Measurements from ENCODE around the gene CCNE1. TPM values are rescaled to one million over a fixed set of nuclear protein-coding genes. Genes with fewer than 3 reads are reported as not detected.

CCNE1 gene
- total RNA-seq, 3 donors from 2014 or later (not counting 1 experiment from before 2014, with no cell fraction given): 2.6 to 6.7 (median 2.9) TPM

DNA sequence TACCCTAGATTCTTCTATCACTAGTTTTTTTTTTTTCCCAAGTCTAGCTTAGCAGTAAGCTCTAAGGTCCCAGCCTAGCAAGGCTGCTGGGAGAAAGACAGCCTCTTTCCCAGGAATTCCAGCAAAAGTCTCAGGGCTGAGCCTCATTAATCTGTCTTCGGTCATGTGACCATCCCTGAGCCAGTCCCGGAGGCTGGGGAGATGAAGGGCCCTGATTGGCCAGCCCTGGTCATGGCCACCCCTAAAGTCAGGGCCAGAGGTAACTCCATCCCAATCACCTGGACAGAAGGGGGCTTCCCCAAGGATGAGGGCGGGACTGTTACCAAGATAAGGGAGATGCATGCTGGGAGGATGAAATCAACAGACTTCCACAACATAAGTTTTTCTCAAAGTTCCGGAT, 43.3 kb downstream of the CCNE1 start:
- Mint-ChIP-seq H3K4me3 (no peak overlapping the region), H3K4me1 (peaks cover 0 to 5% of the 10 kb centered on the region in 2 donors), H3K9me3 (no peaks in the 10 kb centered on the region), H3K36me3 (no peaks in the 10 kb centered on the region), H3K27ac (no peak overlapping the region), H3K27me3 (ENCODE audit: low read depth in 2 of 2) (peaks cover 0 to 12% of the 10 kb centered on the region in 2 donors)
- ATAC-seq (no peak), DNase-seq (no peak)
- Histone ChIP-seq H3K27me3 (ENCODE audit: control insufficient read depth, insufficient read depth, low read length) (no peaks in the 10 kb centered on the region), H3K4me1 (ENCODE audit: control insufficient read depth, insufficient read depth, low read length) (no peaks in the 10 kb centered on the region), H3K4me3 (ENCODE audit: low read length) (no peak overlapping the region), H3K9me3 (ENCODE audit: control insufficient read depth, insufficient read depth, low read length) (no peaks in the 10 kb centered on the region), H3K27ac (ENCODE audit: low read length) (no peak overlapping the region), H3K36me3 (ENCODE audit: control insufficient read depth, insufficient read depth, low read length) (no peaks in the 10 kb centered on the region)
- 94% methylated on average over 3 of the region's 4 CpGs for WGBS (ENCODE audit: insufficient coverage)
- TF ChIP-seq, protein P1, sequence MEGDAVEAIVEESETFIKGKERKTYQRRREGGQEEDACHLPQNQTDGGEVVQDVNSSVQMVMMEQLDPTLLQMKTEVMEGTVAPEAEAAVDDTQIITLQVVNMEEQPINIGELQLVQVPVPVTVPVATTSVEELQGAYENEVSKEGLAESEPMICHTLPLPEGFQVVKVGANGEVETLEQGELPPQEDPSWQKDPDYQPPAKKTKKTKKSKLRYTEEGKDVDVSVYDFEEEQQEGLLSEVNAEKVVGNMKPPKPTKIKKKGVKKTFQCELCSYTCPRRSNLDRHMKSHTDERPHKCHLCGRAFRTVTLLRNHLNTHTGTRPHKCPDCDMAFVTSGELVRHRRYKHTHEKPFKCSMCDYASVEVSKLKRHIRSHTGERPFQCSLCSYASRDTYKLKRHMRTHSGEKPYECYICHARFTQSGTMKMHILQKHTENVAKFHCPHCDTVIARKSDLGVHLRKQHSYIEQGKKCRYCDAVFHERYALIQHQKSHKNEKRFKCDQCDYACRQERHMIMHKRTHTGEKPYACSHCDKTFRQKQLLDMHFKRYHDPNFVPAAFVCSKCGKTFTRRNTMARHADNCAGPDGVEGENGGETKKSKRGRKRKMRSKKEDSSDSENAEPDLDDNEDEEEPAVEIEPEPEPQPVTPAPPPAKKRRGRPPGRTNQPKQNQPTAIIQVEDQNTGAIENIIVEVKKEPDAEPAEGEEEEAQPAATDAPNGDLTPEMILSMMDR (IDR thresholded peaks at IDR 0.05): no peak
- intact Hi-C loops (cut with micrococcal nuclease): no loop called here

DNA sequence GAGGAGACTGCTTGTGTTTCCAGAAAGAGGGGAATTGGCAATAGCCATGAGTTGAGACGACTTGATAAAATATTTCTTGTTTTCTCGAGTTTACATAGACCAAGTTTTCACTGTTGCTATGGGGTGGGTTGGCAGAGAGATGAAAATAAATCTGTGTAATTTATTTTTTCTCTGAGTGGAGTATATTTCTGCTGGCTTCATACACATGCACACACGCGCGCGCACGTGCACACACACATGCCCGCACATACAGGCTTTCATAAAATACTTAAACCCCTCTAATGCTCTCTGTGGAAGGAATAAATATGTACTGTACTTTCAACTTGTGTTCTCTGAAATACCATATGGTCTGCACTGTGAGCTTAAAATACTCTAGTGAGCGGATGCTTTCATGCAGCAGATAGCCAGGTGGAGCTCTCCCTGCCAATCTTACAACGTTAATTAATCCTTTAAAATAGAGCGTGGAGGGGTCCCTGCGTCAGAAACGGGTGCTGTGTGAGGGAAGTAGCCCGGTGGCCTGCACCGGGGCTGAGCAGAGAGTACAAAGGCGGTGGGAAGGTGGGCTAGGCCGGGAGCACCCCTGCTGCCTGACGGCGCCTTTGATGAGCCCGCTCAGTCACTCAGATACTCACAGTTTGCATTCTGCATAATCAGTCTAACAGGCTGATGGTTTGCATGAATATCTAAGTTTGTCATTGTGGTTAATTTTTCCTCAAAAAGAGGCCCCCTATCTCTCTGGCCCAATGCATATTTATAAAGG, 44.1 kb downstream of the CCNE1 start:
- no peak overlapping the region for H3K4me3 Mint-ChIP-seq
- ATAC-seq (no peak), DNase-seq (no peak)
- H3K27me3 ChIP-seq (ENCODE audit: control insufficient read depth, insufficient read depth, low read length): no peaks in the 10 kb centered on the region
- no peaks in the 10 kb centered on the region for H3K9me3 ChIP-seq (ENCODE audit: control insufficient read depth, insufficient read depth, low read length)
- H3K27ac Mint-ChIP-seq: no peak overlapping the region
- no peak overlapping the region for H3K27ac ChIP-seq (ENCODE audit: low read length)
- H3K36me3 ChIP-seq (ENCODE audit: control insufficient read depth, insufficient read depth, low read length): no peaks in the 10 kb centered on the region
- H3K4me1 ChIP-seq (ENCODE audit: control insufficient read depth, insufficient read depth, low read length): no peaks in the 10 kb centered on the region
- peaks cover 0 to 5% of the 10 kb centered on the region in 2 donors for H3K4me1 Mint-ChIP-seq
- no peaks in the 10 kb centered on the region for H3K9me3 Mint-ChIP-seq
- intact Hi-C loops (cut with micrococcal nuclease): no loop called here
- WGBS (ENCODE audit: insufficient coverage): 92% methylated on average over 14 of the region's 20 CpGs
- H3K4me3 ChIP-seq (ENCODE audit: low read length): no peak overlapping the region
- TF ChIP-seq, protein P1 (IDR thresholded peaks at IDR 0.05): no peak
- no peaks in the 10 kb centered on the region for H3K36me3 Mint-ChIP-seq
- peaks cover 0 to 12% of the 10 kb centered on the region in 2 donors for H3K27me3 Mint-ChIP-seq (ENCODE audit: low read depth in 2 of 2)

DNA sequence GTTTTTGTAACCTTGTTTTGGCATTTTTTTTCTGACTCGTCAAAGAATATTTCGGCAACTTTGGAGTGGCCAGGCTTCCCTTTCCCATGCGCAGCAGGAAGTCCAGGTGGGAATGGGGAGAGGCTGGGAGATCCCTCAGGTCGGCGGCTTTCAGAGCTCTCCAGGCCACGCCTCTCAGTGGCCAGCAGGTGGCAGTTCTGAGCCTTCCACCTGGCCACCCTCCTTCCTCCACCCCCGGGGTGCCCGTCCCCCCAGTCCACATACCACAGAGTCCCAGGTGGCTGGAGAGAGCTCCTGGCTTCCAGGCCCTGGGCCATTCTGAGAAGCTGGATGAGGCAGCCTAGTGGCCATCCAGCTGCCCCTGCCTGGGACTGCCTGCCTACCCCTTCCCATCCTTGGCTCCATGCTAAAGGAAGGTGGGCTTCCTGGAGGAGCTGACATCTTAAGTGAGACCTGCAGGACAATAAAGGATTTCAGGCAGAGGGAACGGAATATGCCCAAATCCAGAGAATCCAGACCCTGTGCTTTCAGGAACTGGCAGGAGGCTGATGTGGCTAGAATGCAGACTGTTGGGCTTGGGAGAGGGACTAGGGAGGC, 46.3 kb downstream of the CCNE1 start:
- WGBS (ENCODE audit: insufficient coverage): 30% methylated on average over 9 of the region's 9 CpGs
- no peak overlapping the region for H3K4me3 Mint-ChIP-seq
- H3K27ac Mint-ChIP-seq: no peak overlapping the region
- no peaks in the 10 kb centered on the region for H3K36me3 ChIP-seq (ENCODE audit: control insufficient read depth, insufficient read depth, low read length)
- no peak overlapping the region for H3K4me3 ChIP-seq (ENCODE audit: low read length)
- H3K27me3 ChIP-seq (ENCODE audit: control insufficient read depth, insufficient read depth, low read length): no peaks in the 10 kb centered on the region
- no peaks in the 10 kb centered on the region for H3K9me3 Mint-ChIP-seq
- intact Hi-C loops (cut with micrococcal nuclease): no loop called here
- H3K27ac ChIP-seq (ENCODE audit: low read length): no peak overlapping the region
- peaks cover 0 to 5% of the 10 kb centered on the region in 2 donors for H3K4me1 Mint-ChIP-seq
- no peaks in the 10 kb centered on the region for H3K4me1 ChIP-seq (ENCODE audit: control insufficient read depth, insufficient read depth, low read length)
- peaks cover 0 to 13% of the 10 kb centered on the region in 2 donors for H3K27me3 Mint-ChIP-seq (ENCODE audit: low read depth in 2 of 2)
- TF ChIP-seq, protein P1 (IDR thresholded peaks at IDR 0.05): peak; percentile 52
- ATAC-seq (peak; percentile 52 to 75 (median 69)), DNase-seq (peak; percentile 24 to 68)
- H3K9me3 ChIP-seq (ENCODE audit: control insufficient read depth, insufficient read depth, low read length): no peaks in the 10 kb centered on the region
- no peaks in the 10 kb centered on the region for H3K36me3 Mint-ChIP-seq

All from natural killer cell (primary cell).